ENCODE measurements around the gene GAA. TPM values are rescaled to one million over a fixed set of nuclear protein-coding genes. Genes with fewer than 3 reads are reported as not detected.

GAA gene
- total RNA-seq, 2 experiments from 2014 or later: 22.2 to 22.4 TPM

GRCh38 chr17:80116921-80117380 is 15.6 kb downstream of the GAA start:
- no peaks in the 10 kb centered on the region for H3K9me3 Mint-ChIP-seq
- peak in 1 of 14 experiments; percentile 25 for DNase-seq
- H3K27ac Mint-ChIP-seq: no peak overlapping the region

DNA sequence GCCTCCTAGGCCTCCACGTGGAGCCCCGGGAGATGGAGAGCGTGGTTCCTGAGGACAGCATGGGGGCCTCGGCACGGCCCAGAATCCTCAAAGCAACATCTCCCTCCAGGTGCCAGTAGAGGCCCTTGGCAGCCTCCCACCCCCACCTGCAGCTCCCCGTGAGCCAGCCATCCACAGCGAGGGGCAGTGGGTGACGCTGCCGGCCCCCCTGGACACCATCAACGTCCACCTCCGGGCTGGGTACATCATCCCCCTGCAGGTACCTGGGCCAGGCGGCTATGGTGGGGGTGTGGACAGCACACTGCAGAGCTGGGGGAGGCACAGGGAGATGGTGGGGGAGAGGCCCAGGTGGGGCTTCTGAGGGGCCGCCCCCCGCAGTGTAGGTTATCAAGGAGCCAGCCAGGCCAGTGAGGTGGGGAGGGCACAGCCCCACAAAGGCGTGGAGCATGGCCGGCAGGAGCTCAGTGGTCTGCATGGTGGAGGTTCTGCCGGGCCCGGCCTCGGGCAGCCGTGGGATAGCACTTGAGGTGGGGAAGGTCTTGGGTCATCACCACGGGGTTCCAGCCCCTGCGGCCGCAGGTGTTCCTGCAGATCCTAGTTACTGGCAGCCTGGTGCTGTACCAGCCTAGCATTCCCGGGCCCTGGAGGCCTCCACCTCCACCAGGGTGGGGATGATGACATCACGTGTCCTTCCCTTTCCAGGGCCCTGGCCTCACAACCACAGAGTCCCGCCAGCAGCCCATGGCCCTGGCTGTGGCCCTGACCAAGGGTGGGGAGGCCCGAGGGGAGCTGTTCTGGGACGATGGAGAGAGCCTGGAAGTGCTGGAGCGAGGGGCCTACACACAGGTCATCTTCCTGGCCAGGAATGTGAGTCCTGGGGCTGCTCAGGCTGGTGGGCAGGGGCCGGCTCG is 16.4 kb downstream of the GAA start:
- Mint-ChIP-seq H3K36me3 (ENCODE audit: low read depth) (no peaks in the 10 kb centered on the region), H3K4me1 (ENCODE audit: low read depth) (no peaks in the 10 kb centered on the region), H3K9me3 (no peaks in the 10 kb centered on the region), H3K27me3 (no peaks in the 10 kb centered on the region), H3K27ac (no peak overlapping the region), H3K4me3 (no peak overlapping the region)
- ATAC-seq (ENCODE audit: poor library complexity) (no peak), DNase-seq (peak in 1 of 14 experiments; percentile 10)
- Histone ChIP-seq H3K36me3 (ENCODE audit: insufficient read depth, low read length) (no peaks in the 10 kb centered on the region), H3K9me3 (ENCODE audit: control insufficient read depth in 1 of 2, insufficient read depth in 1 of 2, low read length in 2 of 2) (no peaks in the 10 kb centered on the region), H3K27ac (ENCODE audit: low read depth in 1 of 2, low read length in 2 of 2) (no peak overlapping the region), H3K27me3 (ENCODE audit: control insufficient read depth in 1 of 2, insufficient read depth in 2 of 2, low read length in 2 of 2) (no peaks in the 10 kb centered on the region), H3K4me3 (ENCODE audit: low read length) (no peak overlapping the region), H3K4me1 (ENCODE audit: insufficient read depth, low read length) (no peaks in the 10 kb centered on the region)
- ChIA-PET POLR2A (interaction anchor here (1.3 kb wide), 1 partner anchor 10 kb away, joined by 4 read pairs; no protein-coding TSS in a partner anchor), CTCF (no interaction called here)
- TF ChIP-seq, protein P1, sequence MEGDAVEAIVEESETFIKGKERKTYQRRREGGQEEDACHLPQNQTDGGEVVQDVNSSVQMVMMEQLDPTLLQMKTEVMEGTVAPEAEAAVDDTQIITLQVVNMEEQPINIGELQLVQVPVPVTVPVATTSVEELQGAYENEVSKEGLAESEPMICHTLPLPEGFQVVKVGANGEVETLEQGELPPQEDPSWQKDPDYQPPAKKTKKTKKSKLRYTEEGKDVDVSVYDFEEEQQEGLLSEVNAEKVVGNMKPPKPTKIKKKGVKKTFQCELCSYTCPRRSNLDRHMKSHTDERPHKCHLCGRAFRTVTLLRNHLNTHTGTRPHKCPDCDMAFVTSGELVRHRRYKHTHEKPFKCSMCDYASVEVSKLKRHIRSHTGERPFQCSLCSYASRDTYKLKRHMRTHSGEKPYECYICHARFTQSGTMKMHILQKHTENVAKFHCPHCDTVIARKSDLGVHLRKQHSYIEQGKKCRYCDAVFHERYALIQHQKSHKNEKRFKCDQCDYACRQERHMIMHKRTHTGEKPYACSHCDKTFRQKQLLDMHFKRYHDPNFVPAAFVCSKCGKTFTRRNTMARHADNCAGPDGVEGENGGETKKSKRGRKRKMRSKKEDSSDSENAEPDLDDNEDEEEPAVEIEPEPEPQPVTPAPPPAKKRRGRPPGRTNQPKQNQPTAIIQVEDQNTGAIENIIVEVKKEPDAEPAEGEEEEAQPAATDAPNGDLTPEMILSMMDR (IDR thresholded peaks at IDR 0.05): no peak
- intact Hi-C loops (cut with DNase I, micrococcal nuclease): no loop called here

More at GRCh38 chr17:80116921-80117380, 15.6 kb downstream of the GAA start:
- Histone ChIP-seq H3K4me1 (ENCODE audit: insufficient read depth, low read length) (no peaks in the 10 kb centered on the region), H3K36me3 (ENCODE audit: insufficient read depth, low read length) (no peaks in the 10 kb centered on the region), H3K9me3 (ENCODE audit: control insufficient read depth in 1 of 2, insufficient read depth in 1 of 2, low read length in 2 of 2) (no peaks in the 10 kb centered on the region), H3K27me3 (ENCODE audit: control insufficient read depth in 1 of 2, insufficient read depth in 2 of 2, low read length in 2 of 2) (no peaks in the 10 kb centered on the region), H3K27ac (ENCODE audit: low read depth in 1 of 2, low read length in 2 of 2) (no peak overlapping the region), H3K4me3 (ENCODE audit: low read length) (no peak overlapping the region)
- TF ChIP-seq, protein P1 (IDR thresholded peaks at IDR 0.05): no peak
- no peak overlapping the region for H3K4me3 Mint-ChIP-seq
- H3K27me3 Mint-ChIP-seq: no peaks in the 10 kb centered on the region
- no peak for ATAC-seq (ENCODE audit: poor library complexity)
- intact Hi-C loops (cut with DNase I, micrococcal nuclease): no loop called here
- CTCF ChIA-PET: no interaction called here
- H3K36me3 Mint-ChIP-seq (ENCODE audit: low read depth): no peaks in the 10 kb centered on the region
- no peaks in the 10 kb centered on the region for H3K4me1 Mint-ChIP-seq (ENCODE audit: low read depth)
- POLR2A ChIA-PET: interaction anchor here (0.6 to 1.3 kb wide), 2 partner anchors 11 to 582 kb away, joined by 3 to 4 read pairs; no protein-coding TSS in a partner anchor

DNA sequence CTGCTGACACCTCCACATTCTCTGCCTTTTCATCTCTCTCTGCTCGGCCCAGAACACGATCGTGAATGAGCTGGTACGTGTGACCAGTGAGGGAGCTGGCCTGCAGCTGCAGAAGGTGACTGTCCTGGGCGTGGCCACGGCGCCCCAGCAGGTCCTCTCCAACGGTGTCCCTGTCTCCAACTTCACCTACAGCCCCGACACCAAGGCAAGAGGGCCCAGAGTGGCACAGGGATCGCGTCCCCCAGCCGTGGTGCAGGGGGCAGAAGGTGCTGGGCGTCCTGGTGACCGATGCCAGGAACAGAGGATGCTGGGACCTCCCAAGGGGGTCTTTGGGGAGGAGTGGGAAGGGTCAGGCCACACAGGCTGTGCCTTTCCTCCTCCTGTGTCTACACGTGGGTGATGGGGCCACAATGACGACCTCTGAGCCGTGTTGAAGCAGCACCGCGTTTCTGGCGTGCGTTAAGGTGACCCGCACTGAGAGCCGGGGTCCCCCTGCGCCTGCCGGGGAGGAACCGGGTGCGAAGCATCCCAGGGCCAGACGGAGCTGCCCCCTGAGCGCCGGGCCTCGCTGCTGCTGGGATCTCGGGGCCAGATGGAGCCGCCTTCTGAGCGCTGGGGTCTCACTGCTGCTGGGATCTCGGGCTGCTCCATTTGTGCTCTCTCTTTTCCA is 17.4 kb downstream of the GAA start:
- POLR2A ChIA-PET: no interaction called here
- no peaks in the 10 kb centered on the region for H3K9me3 Mint-ChIP-seq

More for the DNA sequence above, 17.4 kb downstream of the GAA start:
- Histone ChIP-seq H3K4me3 (ENCODE audit: low read length) (no peak overlapping the region), H3K36me3 (ENCODE audit: insufficient read depth, low read length) (no peaks in the 10 kb centered on the region), H3K27me3 (ENCODE audit: control insufficient read depth in 1 of 2, insufficient read depth in 2 of 2, low read length in 2 of 2) (no peaks in the 10 kb centered on the region), H3K9me3 (ENCODE audit: control insufficient read depth in 1 of 2, insufficient read depth in 1 of 2, low read length in 2 of 2) (no peaks in the 10 kb centered on the region), H3K27ac (ENCODE audit: low read depth in 1 of 2, low read length in 2 of 2) (no peak overlapping the region), H3K4me1 (ENCODE audit: insufficient read depth, low read length) (no peaks in the 10 kb centered on the region)
- CTCF ChIA-PET: no interaction called here
- intact Hi-C loops (cut with DNase I, micrococcal nuclease): no loop called here
- no peak overlapping the region for H3K27ac Mint-ChIP-seq
- DNase-seq: no peak
- H3K36me3 Mint-ChIP-seq (ENCODE audit: low read depth): no peaks in the 10 kb centered on the region
- H3K27me3 Mint-ChIP-seq: no peaks in the 10 kb centered on the region
- no peak overlapping the region for H3K4me3 Mint-ChIP-seq
- TF ChIP-seq, protein P1 (IDR thresholded peaks at IDR 0.05): no peak
- no peaks in the 10 kb centered on the region for H3K4me1 Mint-ChIP-seq (ENCODE audit: low read depth)
- no peak for ATAC-seq (ENCODE audit: poor library complexity)

All from CD4-positive, alpha-beta T cell (primary cell).